ENCODE data around the gene ROGDI.
"Not testable (repeated sequence)": the region's sequence is repeated elsewhere in the genome, so short reads cannot be mapped to it uniquely, and the experiment has no call there.

The ROGDI gene

GRCh38 chr16:4790261-4790660, 12.2 kb downstream of the ROGDI start:
- DNase-seq, result no peak

DNA sequence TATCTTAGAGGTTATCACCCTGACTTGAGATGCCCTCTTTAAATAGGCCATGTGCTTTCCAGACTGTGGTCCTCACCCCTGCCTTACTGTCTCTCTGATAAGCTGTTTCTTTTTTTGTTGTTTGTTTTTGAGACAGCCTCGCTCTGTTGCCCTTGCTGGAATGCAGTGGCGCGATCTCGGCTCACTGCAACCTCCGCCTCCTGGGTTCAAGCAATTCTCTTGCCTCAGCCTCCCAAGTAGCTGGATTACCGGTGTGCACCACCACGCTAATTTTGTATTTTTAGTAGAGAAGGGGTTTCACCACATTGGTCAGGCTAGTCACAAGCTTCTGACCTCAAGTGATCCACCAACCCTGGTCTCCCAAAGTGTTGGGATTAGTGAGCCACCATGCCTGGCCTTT, 13.5 kb downstream of the ROGDI start:
- DNase-seq, result no peak

DNA sequence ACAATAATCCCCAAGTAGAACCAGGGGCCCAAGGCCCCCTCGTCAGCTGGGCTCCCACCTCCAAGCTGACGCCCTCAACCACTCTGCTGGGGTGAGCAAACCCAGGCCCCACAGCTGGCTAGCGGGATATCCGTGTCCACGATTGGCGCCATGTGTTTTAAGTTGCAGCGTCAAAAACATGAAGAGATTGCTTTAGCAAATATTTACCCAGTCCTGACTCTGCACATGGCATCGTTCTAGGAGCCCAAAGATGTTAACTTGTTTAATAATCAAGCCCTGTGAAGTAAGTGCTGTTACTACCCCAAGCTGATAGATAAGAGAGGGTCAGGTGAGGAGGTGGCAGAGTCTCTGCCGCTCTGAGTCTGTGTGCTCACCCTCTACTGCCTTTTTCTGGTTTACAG, 13.9 kb downstream of the ROGDI start:
- no peak for DNase-seq

DNA sequence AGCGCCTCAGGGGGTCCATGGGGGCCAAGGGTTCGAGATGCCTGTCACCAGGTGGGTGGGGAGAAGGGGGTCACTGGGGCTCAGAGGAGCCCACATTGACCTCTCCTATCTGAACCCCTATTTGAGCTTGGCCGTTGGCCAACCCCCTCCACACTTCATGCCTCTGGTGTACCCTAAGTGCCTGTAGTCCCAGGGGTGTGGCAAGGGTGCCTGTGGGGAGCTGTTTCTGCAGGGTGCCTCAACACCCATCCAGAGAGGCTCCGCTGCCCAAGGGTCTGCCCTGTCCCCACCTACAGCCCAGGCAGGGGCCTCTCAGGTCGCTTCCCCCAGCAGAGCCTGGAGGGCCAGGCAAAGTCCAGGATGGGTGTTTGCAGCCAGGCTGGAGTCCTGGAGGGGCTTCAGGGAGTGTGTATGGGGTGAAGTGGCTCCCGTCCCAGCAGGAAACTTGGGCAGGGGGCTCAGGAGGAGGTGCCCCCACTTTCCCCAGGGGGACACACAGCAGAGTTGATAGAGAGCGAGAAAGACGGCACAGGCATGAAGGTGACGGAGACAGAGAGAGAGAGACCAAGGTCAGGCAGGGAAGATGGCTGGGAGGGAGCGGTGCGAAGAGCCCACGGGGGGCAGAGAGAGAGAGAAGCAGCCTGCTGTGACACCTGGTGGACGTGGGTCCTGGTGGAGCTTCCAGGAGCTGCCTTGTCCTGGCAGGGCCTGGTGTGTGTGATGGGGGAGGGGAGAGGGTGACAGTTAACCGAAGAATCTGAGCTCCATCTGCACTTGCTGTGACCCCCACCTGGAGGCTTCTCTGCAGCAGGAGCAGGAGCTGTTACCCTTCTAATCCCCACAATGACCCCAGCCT, 14.6 kb downstream of the ROGDI start, which contains the start of gene SEPTIN12:
TSS of gene SEPTIN12 (minus strand) at position 719 of the 856 bp plus-strand sequence. CDS start at position 19, 700 bp downstream.
- no peak for DNase-seq

DNA sequence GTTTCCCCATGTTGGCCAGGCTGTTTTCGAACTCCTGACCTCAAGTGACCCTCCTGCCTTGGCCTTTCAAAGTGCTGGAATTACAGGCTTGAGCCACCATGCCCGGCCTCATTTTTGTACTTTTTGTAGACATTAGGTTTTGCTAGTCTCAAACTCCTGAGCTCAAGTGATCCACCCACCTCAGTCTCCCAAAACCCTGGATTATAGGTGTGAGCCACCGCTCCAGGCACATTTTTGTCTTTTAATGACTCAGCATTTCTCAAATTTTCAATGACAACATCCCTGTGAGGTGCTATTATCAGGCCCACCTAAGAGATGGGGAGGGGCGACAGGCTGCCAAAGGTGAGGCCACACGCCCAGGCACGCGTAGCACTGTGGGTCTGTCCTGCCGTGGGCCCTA, 15.4 kb downstream of the ROGDI start:
- no peak for DNase-seq

DNA sequence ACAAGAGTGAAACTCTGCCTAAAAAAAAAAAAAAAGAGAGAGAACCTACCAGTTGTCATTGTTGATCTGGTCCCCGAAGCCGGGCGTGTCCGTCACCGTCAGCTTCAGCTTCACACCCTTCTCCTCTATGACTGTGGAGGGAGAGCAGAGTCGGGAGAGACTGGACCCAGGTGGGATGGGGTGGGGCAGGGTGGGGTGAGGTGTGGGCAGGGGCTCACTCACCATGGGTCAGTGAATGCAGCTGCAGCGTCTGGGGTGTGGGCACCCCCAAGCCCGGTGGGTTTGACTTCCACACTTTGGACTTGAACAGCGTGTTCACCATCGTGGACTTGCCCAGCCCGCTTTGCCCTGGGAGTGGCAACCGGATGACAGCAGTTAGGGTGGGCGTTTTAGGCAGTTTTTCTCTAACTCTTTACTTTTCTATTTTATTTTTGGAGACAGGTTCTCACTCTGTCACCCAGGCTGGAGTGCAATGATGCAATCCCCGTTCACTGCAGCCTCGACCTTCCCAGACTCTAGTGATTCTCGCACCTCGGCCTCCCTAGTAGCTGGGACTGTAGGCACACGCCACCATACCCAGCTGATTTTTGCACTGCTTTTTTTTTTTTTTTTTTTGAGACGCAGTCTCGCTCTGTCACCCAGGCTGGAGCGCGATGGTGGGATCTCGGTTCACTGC, 16.5 kb downstream of the ROGDI start:
- no peak for DNase-seq

DNA sequence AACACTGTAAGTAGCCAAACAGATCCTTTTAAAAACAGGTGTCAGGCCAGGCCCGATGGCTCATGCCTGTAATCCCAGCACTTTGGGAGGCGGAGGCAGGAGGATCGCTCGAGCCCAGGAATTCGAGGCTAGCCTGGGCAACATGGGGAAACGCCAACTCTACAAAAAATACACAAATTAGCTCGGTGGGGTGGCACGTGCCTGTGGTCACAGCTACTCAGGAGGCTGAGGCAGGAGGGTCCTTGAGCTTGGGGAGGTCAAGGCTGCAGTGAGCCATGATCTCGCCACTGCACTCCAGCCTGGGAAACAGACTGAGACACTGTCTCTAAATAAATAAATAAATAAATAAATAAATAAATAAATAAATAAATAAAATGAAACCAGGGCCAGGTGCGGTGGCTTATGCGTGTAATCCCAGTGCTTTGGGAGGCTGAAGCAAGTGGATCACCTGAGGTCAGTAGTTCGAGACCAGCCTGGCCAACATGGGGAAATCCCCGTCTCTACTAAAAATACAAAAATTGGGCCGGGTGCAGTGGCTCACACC, 17.9 kb downstream of the ROGDI start:
- DNase-seq, result not testable (repeated sequence)

DNA sequence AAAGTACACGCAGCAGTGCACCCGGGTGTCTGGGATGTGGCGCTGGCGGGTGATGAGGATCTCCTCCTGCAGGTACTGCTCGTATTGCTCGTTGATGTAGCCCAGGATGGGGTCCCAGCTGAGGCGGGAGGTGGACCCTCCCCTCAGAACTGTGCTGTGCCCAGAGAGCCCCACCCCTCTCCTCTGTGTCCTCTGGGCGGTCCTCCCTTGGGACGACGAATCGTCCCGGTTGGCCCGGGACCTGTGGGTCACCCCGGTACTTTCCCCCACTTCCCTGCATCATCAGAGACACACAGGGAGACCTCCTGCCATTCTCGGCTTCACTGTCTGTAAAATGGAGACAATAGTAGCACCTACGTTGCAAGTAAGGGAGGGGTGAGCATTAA, 18.5 kb downstream of the ROGDI start:
- DNase-seq, result no peak

- DNase-seq, result no peak
Observed at GRCh38 chr16:4783251-4783950, 19.0 kb downstream of the ROGDI start.

GRCh38 chr16:4780235-4780634, 22.2 kb downstream of the ROGDI start:
- DNase-seq, result no peak

- no peak for DNase-seq
Observed at GRCh38 chr16:4778050-4778392, 24.4 kb downstream of the ROGDI start.

- DNase-seq, result no peak
Observed at GRCh38 chr16:4777339-4778049, 24.9 kb downstream of the ROGDI start.

- no peak for DNase-seq
Observed at GRCh38 chr16:4776141-4776705, 26.2 kb downstream of the ROGDI start.

DNA sequence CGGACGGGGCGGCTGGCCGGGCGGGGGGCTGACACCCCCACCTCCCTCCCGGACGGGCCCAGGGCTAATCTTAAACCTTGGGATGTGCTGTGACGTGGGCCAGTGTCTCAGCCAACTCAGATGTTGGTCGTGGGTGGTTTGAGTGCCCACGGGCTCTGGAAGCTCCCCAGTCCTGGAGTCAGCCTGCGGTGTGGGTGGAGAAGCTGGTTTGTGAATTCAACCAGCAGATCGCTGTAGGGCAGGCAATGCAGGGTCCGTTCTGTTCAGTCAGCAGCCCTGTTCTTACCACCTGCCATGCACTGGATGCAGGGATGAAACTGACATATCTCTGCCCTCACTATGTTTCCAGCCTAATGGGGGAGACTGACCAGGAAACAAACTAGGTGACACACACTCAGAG, 27.4 kb downstream of the ROGDI start:
- no peak for DNase-seq

GRCh38 chr16:4772351-4772750, 30.1 kb downstream of the ROGDI start:
- DNase-seq, result no peak

GRCh38 chr16:4771646-4772045, 30.8 kb downstream of the ROGDI start:
- DNase-seq, result no peak

DNA sequence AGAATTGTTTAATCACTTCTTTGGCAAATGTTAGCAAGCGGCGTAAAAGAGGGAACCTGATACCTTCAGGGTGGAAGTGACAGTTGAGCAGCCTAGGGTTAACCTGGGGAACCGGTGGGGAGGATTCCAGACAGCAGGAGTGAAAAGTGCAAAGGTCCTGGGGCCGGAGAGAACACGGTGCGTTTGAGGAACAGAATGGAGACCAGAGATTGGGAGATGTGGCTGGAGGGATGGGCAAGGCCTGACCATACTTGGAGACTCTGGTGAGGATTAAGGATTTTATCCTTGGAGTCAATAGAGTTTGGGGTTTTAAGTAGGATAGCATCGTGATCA, 33.2 kb downstream of the ROGDI start:
- no peak for DNase-seq

DNA sequence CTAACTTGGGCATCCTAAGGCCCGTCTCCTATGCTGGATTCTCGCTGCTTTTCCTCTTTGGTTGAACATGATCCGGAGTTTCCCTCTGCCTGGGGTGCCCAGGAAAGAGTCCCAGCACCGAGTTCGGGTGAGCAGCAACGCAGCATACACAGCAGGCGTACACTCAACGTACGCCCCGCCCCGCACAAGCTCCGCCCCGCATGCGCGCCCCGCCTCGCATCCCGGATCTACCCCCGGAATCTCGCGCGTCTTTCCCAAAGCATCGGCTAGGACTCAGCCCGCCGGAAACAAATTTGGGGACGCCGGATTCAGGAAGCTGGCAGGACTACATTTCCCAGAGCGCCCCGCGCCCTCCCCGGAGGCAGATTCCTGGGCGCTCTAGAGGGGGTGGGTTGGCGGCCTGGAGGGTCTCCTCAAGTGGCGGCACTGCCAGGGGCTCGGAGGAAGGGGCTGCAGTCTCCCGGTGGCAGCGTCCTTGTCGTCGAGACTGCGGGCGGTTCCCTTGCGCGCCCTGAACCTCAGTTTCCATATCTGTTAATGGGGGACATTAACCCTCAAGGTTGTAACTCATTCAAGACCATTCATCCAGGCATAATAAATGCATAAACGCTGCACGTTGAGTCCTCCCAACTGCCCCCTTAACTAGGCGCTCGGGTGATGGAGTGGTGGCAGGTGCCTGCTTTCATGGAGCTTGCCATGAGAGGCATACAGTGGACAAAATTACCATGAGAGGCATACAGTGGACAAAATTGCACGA, 33.7 kb downstream of the ROGDI start:
- peak; percentile 70 to 83 for DNase-seq

DNA sequence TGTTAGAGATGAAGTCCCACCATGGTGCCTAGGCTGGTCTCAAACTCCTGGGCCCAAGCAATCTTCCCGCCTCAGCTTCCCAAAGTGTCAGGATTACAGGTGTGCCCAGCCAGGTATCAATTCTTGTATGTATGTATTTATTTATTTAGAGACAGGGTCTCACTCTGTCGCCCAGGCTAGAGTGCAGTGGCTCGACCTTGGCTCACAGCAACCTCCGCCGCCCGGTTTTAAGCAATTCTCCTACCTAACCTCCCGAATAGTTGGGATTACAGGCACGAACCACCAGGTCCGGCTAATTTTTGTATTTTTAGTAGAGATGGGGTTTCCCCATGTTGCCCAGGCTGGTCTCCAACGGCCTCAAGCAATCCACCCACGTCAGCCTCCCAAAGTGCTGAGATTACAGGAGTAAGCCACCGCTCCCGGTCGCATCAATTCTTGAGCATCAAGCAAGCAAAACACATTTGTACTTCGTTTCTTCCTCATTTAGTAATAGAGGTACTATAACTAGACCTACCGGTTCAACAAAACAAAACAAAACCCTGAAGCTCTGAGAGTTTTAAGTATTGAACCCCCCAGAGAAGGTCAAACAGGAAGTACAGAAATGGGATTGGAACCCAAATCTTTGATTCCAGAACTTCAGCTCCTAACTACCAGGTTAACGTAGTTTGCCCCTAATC, 34.4 kb downstream of the ROGDI start:
- DNase-seq, result no peak

- peak; percentile 86 for DNase-seq
Observed at GRCh38 chr16:4766875-4767628, 35.4 kb downstream of the ROGDI start, which contains the start of gene ZNF500. TSS of gene ZNF500 (minus strand) at chr16:4767162. CDS start at chr16:4765978, 1,184 bp downstream.

Data from bone marrow (tissue), 2 donors.